Stimulated activated CD4-positive, alpha-beta T cell treated with anti-CD3 and anti-CD28 coated beads, Interleukin-1b, Interleukin-23, amount 100 ng/mL, for 4 hours (primary cell): ENCODE measurements around the gene TOP1.

Experiments used
- DNase-seq, 2 donors: peaks; one replicate each; pipeline ENCODE4 v3.0.0-alpha.2; 2020; ENCODE audit warnings: low read depth in 2 of 2

TOP1 gene

DNA sequence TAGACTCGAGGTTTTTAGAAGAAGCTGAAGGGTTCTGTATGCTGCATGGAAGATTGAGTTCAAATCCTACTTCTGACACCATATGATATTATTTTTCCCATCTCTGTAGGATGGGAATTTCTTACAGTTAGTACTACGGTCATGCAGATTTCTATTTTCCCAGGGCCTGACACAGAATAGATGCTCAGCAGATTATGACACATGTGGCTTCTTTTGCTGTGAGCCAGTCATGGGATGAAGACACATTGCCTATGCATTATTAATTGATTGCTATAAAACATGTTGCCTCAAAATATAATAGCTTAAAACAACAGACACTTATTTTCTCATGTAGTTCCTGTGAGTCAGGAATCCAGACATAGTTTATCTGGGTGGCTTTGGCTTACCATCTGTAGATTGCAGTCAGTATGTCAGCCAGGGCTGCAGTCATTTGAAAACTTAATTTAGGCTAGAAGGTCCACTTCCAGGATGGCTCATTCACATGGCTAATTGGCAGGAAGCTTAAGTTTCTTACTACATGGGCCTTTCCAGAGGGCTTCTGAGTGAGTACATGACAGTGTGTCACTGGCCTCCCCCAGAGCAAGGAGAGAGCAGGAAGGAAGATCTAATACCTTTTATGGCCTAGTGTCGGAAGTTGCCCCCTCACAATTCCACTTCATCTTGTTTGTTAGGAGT is 29.5 kb downstream of the TOP1 start:
- DNase-seq = no peak

DNA sequence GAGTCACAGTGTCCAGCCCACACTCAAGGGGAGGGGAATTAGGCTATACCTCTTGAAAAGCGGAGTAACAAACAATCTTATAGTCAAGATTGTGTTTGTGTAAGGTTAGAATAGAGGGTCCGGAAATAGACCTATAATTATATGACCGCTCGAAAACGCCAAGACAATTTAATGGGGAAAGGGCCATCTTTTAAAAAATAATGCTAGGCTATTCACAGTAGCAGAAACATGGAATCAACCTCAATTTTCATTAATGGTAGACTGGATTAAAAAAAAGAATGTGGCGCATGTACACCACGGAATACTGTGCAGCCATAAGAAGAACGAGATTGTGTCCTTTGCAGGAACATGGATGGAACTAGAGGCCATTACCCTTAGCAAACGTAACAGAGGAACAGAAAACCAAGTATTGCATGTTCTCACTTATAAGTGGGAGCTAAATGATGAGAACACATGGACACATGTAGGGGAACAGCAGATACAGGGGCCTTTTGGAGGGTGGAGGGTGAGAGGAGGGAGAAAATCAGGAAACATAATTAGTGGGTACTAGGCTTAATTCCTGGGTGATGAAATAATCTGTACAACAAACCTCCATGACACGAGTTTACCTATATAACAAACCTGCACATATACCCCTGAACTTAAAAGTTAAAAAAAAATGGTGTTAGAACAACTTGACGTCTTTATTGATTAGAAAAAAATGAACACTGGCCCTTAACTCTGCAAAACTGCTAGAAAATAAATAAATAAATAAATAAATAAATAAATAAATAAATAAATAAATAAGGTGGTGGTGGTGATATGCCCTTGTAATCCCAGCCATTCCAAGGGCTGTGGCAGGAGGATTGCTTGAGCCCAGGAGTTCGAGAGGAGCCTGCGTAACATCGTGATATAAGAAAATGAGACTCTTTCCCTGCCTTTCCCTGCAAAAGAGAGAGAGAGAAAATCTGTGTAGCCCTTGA is 30.3 kb downstream of the TOP1 start:
- DNase-seq = no peak

DNA sequence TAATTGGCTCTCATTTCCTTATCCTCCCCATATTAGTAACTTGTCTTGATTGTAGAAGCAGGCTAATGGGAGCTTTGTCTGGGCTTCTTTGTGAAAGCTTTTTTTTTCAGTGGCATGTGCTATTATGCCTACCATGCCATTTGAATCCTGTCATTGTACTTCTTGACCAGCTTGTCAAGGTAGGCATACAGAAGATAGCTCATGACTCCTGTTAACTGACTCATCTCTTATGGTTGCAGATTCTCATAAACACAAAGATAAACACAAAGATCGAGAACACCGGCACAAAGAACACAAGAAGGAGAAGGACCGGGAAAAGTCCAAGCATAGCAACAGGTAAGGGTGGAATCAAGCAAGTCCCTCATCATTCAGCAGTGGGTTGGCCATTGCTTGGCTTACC is 32.5 kb downstream of the TOP1 start:
- no peak for DNase-seq

DNA sequence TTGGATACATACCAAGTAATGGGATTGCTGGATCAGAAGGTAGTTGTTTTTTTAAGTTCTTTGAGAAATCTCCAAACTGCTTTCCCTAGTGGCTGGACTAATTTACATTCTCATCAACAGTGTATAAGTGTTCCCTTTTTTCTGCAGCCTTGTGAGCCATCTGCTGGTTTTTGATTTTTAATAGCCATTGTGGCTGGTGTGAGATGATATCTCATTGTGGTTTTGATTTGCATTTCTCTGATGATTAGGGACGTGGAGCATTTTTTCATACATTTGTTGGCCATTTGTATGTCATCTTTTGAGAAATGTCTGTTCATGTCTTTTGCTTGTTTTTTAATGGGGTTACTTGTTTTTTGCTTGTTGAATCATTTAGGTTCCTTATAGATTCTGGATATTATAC is 34.8 kb downstream of the TOP1 start:
- DNase-seq = no peak

DNA sequence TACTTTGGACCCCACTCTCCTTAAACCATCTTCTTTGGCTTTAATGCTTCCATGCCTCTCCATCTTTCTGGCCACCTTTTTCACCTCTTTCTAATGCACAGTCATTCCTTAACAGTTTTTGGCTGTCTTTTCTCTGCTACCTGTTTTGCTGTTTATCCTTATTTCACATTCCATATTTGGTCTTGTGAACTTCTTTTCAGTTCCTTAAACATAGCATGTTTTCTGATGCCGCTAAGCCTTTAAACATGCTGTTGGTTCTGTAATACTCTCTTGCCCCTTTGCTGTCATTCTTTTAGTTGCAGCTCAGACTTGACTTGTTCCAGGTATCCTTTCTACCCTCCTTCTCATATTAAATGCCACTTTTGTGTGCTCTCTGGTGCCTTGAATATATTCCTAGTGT is 35.8 kb downstream of the TOP1 start:
- DNase-seq = no peak

DNA sequence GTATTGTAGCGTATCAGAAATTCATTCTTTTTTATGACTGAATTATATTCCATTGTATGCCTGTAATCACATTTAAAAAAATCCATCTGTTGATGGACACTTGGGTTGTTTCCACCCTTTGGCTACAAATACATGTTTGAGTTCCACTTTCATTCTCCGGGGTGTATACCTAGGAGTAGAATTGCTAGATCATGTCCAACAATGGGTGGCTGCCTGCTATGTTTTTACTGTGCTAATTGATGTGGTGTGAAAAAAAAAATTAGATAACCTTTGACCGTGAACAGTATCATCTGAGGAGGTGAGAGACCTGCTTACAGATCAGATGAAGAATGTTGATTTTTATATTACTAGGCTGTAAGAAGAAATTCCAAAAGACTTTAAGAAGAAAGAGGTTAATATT is 37.1 kb downstream of the TOP1 start:
- DNase-seq = no peak

DNA sequence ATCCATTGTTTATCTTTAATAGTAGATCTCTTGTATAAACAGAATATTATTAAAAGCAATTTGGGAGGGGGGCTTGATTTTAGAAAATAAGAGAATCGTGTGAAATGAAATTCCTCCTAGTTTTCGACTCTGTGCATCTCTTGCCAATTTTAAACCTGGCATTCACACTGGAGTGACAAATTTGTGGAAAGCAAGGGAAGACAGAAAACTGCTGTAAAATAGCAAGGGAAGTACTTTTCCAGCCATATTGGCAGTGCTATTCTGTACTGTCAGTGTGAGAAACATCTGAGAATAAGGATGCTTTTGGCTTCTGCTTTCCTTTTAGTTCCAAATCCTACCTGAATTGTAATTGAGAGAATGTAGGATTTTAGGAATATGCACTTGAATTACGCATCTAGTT is 40.2 kb downstream of the TOP1 start:
- no peak for DNase-seq

DNA sequence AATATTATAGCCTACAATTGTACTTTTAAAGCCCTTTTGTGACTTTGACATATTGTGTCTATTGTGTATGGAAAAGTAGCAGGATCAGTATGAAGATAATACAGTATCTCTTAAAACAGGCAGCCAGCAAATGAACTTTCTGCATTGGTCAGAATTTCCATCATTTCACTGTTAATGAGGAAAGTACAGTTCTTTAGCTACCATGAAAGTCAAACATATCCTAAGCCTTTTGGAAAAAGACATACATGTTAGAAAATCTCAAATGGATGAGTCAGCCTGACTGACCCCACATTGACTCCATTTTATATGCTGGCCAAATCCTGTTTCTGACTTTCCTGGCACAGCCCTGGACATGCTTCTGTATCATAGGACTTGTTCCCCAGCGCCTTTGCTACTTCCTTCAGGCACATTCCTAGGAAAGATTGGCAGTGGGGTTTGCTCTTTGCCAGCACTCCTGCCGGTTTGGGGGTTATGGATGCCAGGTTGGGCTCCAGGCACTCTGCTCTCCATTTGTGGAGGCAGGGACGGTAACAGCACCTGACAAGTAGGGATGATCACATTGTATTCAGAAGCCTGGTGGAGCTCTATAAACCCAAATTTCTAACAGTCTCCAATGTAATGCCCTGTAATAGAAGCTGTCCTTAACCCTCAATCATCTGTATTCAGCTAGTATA is 43.7 kb downstream of the TOP1 start:
- no peak for DNase-seq

DNA sequence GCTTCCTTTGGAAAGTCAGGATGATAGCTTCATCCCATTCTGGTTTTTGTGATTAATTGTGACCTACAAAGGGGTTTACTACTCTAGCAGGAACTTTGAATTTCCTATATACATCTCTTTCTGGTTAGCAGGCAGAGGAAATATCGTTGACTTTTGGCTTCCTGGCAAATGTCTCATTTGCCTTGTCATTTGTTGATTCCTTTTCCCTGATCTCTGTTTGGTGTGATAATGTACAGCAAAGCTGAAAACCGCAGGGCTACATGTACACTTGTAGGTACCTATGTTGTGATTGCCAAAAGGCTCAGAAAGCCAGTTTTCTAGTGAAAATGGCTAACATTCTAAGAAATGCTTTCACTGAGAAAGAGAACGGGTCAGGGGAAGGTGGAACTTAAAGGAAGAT is 44.3 kb downstream of the TOP1 start:
- DNase-seq = no peak

DNA sequence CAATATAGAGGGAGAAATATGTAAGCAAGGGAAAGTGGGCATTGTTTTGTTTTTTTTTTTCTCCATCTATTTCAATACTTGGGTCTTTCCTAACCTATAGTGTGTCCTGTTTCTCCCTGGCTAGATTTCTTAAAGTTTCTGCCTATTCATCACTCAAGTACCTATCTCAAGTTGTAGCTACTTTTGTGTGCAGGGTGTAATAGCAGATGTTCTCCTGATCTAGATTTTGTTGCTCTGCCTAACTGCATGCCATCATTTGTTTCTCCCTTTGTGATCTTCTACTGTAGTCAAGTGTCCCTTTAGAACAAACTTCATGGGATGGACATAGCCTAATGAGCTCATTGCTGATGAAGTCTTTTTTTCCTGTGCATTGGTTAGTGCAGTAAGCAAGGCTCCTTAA is 45.8 kb downstream of the TOP1 start:
- no peak for DNase-seq

DNA sequence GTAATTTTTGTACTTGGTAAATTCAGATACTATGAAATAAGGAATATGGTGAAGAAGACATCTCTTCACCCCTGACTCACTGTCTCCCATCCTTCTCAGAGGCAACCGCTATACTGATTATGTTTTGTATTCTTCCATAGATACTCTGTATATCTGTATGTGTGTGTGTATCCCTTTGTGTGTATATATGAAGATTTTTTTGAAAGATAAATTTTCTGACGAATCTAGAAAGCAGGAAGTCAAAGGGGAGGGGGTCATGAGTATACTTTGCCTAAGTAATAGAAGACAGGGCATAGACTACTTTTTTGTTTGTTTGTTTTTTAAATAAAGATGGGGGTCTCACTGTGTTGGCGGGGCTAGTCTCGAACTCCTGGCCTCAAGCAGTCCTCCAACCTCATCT is 48.2 kb downstream of the TOP1 start:
- DNase-seq = no peak

DNA sequence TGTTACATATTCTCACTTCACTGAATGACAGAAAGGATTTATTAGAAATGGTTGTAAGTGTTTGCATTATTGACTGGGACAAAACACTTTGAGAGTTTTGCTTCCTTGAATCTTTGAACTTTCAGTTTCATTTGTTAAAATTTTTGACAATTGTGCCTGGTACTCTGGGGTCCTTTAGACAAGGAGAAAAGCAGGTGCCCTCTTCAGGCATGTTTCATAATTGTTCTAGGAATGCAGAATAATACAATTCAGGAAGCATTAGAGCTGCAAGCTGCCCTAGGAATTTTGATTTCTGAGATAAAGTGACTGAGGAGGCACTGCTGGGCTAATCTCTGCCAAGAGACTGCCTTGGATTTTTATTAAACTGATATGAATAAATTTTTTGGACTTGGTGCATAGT is 49.7 kb downstream of the TOP1 start:
- no peak for DNase-seq

DNA sequence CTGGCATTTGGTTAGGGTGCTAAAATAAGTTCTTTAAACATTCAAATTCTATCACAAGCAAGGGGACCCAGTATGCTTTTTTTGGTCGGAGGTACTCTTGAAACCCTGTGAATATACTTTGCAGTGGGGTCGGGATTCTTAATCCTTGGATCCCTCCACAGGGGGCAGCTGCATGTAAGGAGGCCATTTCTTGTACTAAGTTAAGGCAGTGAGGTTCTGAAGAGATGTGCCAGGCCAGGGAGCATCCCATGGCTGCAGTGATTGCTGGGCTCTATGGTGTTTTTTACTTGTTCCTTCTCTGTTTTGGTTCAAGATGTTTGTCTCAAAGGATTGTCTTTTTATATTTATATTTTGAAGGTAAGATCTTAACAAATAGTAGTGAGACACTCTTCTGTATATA is 50.4 kb downstream of the TOP1 start:
- no peak for DNase-seq

DNA sequence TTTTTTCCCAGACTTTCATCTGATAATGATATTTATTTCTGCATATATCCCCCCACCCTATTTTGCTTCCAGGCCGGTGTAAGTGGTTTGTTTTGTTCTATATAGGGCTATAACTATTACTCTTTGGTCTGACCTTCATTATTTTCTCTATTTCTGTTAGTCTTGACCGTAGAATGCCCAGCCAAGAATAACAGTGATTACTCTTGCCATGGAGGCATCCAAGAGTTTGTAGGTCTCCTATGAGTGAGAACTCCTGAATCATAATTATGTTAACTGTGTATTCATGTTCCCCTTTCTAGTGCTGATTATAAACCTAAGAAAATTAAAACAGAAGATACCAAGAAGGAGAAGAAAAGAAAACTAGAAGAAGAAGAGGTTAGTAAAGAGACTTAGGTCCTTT is 52.2 kb downstream of the TOP1 start:
- DNase-seq = no peak

DNA sequence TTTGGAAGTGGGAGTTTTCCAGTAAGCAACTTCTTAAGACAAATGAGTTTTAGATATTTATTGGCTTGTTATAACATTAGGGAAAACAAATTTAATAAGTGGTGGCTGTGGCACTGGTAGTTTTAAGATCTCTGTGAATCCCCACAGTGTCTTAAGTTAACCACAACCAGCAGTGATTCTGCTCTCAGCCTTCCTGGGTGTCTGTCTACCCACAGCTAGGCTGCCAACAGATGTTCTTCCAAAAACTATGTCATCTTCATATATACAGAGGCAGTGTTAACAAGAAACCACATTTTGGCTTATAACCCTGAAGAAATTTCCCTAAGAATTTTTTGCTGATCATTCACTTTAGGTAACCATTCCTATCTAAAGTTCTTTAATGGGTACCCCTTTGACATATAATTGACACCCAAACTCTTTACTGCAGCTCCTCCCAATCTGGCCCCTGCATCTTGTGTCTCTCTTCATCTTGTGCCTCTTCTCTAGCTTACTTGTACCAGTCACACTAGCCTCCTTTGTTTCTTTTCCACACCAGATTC is 52.7 kb downstream of the TOP1 start:
- DNase-seq = no peak

DNA sequence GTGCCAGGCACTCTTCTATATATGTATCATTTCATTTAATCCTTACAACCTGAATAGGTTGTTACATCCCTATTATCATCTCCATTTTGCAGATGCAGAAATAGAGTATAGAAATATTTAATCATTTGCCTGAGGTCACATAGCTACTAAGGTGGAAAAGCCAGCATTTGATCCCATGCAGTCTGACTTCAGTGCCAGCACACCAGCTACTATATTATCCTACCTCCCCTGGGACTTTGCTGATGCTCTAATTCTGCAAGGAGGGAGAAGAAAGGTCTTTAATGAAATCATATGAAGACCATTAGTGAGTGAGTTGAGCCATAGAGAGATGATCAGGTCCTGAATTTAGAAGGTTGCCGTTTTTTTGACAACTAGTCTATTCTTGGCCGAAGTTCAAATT is 53.7 kb downstream of the TOP1 start:
- no peak for DNase-seq

DNA sequence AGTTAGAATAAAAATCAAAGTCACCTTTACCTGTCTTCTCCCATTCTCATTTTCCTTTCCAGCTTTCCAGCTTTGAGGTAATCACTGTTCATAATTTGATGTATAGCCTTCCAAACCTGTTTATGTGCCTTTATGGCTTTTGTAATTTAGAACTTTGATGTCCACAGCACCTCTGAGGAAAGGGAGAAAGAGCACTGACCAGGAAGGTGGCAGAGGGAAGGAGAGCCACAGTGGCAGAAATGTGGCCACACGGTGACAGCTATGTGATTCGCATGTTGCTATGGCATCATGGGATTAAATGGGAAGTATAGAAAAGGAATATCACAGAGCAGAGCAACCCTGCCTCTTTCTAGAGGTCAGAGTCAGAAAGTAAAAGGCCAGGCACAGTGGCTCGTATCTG is 57.0 kb downstream of the TOP1 start:
- no peak for DNase-seq

DNA sequence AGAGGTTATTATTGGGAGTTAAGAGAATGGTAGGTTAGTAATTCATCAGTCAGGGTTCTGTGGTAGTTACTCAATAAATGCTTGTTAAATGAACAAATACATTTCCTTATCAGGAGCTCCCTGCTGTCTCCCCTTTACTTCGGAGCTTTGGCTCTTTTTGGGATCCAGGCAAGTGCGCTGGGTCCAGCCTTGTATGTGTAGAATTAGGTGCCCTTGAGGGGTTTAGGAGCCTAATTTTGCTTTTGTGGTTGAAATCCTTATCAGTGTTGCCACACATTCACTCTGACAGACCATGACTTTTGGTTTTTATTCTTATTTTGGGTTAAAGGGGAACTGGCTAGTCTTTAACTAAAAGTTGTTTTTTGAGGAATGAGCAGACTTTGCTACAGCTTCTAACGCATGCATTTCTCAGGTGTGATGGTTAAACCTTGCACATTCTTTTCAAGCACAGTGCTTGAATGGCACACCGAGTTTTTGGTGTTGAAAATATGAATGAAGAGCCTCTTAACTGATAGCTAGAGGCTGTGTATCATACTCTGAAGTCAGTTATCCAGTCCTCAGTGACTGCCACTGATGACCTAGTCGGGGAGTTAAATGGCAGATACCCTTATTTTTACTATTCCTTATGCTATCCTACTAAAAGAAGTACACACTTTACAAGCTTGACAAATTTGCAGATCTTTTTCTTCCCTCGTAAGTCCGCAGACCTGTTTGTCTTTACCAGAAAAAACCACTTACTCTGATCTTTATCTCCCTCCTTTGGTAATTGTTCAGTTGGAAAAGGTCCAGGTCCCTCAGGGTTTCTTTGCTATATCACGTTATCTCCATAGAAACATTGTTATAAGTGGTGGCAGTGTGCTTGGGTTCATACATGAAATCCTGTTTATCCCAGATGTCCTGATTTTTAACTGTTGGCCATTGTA is 58.0 kb downstream of the TOP1 start:
- no peak for DNase-seq

DNA sequence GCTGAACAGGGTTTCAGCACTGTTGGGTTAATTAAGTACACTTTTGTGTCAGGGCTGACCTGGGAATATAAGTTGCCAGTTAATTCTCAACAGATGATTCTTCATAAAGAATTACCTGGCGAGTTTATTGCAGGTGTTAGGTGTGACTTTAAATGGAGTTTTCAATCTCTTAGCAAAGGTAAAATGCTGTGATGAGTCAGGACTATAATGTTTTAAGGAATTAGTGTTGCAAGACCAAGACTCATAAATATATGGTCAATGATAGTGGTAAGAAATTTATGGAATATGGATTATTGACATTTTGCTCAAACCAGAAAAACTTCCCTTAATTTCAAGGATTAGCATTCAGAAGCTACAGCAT is 58.7 kb downstream of the TOP1 start:
- no peak for DNase-seq

DNA sequence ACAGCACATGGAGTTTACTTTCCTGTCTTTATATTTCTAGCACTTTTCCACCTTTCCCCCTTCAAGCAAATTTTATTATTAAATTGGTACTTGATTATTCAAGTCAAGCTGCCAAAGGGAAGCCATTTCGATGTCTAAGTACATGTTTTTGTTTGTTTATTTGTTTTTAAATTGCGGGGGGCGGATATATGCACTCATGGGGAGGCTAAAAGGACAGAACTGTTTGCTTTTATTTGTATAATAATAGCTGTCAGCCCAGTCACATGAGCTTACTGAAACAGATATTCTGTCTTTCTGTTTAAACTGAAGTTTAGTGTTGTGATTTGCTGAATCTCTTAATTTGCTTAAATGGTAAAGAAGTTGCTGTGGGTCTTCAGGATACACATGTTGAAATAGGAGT is 59.2 kb downstream of the TOP1 start:
- DNase-seq = no peak

DNA sequence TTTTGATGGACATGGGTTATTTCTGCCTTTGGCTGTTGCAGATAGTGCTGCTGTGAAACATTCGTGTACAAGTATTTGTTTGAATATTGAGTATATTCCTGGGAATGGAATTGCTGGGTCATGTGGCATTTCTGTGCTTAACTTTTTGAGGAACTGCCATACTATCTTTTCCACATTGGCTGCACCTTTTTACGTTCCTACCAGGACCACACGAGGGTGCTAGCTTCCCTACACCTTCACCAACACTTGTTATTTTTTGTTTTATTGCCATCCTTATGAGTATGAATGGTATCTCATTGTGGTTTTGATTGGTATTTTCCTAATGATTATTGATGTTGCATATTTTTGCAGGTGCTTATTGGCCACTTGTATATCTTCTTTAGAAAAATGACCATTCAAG is 60.9 kb downstream of the TOP1 start:
- DNase-seq = no peak

DNA sequence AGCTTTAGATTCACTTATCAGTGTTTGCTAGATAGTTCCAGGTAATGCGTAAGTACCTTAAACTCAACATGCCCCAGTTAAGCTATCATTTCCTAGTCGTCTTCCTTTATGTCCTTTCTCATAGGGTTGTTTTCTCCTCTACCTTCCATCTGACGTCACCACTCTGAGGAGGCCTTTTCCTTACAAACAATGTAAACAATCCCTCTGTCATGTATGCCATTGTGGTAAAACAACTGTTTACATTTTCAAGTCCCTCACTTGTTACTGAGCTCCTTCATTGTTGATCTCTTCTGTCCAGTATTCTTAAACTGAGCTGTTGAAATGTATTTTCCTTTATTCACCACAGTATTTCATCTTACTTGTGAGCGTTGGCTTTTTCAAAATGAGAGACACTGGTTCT is 63.3 kb downstream of the TOP1 start:
- DNase-seq = no peak
